ENCODE results near the gene PBRM1.

PBRM1 gene

DNA sequence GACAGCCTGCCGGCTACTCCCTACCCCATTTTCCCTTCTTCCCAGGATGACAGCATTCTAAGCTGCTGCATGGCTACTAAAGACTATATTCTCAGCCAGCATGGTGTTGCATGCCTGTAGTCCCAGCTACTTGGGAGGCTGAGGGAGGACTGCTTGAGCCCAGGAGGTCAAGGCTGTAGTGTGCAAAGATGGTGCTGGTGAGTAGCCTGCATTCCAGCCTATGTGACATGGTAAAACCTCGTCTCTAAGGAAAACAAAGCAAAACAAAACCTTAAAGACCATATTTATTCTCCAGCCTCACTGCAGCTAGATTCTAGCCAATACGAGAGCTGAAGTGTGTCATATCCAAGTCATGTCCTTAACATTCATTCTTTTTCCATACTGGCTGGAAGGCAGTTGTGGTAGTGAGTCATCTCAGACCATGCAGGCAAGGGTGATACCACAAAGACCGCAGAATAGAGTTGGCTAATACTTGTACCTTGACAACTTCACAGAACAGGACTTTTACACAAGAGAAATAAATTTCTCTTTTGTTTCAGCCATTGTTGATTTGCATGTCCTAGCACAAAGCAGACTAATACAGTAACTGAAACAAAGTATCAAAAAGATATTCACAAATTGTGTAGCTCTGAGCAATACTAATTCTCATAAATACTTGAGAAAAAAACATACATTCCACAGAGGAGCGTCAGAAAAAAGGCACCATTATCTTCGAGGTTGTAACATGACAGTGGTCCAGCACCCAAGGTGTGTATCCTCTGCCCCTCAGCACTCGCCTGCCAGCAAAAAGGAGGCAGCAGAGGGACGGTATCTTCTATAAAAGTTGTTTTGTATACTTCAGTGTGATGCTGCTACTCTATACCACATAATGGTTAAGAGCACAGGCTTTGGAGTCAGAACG is 14.8 kb downstream of the PBRM1 start:
- peak; percentile 99 for DNase-seq (ENCODE audit: low spot score)

DNA sequence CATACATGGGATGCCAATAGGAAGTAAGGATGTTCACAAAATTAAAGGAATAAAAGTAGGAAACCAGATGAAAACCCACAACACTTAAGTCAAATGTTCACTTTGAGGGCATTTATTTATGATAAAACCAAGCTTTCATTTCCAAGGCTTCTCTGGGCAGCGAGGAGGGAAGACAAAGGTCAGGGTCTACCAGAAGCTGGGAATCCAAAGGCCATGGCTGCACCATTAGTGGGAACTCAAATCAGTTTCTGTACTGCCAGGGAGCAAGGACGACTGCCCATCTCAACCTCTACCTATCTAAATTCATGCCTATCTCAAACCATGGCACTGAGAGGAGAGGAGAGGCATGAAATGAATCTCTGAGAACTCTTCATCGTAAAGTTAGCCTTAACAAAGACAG is 22.6 kb downstream of the PBRM1 start:
- DNase-seq (ENCODE audit: low spot score), result no peak

DNA sequence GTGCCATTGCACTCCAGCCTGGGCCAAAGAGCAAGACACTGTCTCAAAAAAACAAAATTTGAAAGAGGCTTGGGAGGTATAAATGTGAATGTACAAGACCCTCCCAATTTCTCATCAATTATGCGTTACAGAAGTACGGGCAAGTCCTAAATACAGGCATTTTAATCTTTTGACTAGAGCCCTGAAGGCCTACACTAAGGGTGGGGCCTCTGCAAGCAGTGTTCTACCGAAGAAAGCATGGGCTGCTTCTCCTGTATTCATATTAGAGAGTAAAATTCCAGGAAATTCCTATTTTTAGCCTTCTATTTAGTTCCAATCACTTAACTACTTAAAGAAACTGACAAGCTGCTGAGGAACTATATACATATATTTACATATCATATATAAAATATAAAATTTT is 25.7 kb downstream of the PBRM1 start:
- DNase-seq (ENCODE audit: low spot score), result no peak

DNA sequence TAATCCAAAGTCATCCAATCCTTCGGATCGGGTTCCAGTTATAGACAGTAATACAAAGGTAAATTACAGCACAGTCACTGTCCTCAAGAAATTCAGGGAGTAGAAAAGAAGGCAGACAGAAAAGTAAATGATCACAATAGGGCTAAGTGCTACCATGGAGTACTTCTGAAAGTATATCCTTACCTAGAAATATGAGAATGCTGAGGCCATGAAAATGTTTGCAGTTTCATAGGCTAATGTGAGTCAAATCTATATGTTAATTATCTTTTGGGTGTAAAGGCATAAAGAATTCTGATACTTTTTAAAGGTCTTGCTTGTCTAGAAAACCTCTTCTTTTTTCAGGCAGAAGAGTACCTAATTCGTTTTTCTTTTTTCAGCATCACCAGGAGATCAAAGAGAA is 29.8 kb downstream of the PBRM1 start:
- no peak for DNase-seq (ENCODE audit: low spot score)

DNA sequence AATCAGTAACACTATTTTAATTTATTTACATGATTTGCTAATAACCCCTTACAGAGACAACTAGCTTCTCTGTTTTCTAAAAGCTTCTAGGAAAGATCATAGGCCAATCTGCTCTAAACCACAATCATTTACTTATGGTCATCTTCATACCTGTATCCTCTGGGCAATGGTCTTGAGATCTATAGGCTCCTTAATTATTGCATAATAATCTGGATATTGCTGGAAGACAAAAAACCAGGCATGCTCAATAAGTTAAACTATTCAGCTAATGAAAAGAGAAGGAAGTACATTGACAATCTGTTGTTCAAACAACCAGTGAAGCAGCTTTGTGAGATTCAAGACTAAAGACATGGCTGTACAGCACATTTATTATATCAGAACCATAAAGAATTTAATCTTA is 34.1 kb downstream of the PBRM1 start:
- DNase-seq (ENCODE audit: low spot score), result no peak

DNA sequence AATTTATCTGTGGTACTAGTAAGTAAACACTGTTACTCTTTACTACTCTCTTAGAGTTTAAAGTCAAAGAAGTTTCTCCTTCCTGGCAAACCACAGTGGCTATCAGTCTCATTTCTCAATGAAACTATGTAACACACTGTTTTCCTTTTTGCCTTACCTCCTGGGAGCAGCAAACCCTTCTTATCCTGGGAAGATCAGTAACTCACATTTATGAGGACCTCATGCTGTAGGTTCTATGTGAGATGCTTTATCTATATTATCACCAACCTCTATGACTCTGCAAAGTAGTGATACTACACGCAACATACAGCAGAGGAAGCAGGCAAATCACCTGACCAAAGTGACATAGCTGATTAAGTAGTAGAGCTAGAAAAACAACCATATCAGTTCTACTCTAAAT is 35.3 kb downstream of the PBRM1 start:
- no peak for DNase-seq (ENCODE audit: low spot score)

DNA sequence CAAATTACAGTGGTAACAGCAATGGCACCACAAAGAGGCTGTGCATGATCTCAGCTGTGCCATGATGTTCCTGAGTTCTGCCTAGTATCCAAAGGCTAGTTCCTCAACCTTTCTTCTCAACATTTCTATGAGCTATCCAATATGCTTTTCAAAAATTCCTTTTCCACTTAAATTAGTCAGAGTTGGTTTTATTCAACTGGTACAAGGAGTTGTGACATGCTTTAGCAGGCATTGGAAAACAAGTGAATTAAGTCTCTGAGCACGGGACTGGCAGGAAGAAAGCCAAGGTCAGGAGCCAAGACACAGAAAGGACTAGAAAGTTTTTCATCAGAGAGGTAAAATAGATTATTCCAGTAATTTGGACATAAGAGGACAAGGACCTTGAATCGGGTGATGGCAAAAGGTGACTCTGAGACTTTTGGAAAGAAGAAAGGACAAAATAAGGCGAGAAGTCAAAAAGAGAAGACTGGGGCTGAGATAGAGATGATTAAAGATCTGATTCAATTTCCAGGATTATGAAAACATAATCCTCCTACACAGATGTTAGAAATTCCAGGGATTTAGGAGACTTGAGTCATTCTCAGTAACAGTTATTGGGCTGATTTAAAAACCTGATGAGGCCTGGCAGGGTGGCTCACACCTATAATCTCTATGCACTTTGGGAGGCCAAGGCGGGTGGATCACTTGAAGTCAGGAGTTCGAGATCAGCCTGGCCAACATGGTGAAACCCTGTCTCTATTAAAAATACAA is 36.1 kb downstream of the PBRM1 start:
- DNase-seq (ENCODE audit: low spot score), result peak; percentile 26

DNA sequence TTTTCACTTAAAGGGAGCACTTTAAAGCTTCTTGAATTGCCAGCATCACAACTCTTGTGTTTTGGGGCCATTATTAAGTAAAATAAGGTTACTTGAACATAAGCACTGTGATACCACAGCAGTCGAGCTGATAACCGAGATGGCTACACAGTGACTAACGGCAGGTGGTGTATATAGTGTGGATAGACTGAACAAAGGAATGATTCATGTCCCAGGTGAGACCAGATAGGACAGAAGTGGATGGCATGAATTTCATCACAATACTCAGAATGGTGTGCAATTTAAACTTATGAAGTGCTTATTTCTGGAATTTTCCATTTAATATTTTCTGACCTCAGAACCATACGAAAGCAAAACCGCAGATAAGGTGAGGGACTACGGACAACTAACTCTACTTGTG is 40.2 kb downstream of the PBRM1 start:
- no peak for DNase-seq (ENCODE audit: low spot score)

DNA sequence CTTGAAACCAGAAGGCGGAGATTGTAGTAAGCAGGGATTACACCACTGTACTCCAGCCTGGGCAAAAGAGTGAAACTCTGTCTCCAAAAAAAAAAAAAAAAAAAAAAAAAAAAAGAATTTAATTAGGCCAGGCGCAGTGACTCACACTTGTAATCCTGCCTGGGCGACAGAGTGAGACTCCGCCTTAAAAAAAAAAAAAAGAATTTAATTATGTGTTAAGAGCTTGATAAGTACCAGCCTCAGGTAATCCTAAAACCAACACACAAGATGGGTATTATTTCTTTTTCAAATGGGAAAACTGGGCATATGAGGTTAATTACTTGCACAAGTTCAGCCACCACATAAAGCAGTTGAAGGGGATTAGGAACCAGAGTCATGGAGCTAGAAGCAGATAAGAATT is 49.0 kb downstream of the PBRM1 start:
- DNase-seq (ENCODE audit: low spot score), result no peak

DNA sequence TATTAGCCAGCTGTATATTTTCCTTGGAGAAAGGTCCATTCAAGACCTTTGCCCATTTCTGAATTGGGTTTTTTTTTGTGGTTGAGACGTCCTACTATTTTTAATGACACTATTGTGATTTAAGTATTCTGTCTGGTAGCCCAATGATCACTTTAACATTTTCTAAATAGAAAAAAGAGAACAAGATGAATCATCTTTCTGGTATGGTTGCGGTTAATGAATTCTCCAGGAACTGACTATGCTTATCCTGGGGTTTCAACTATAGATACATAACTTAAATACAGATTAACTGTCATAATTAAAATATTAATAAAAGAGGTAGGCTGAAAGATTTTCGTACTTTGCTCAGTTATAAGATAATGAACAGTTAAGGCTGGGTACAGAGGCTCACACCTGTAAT is 51.9 kb downstream of the PBRM1 start:
- DNase-seq (ENCODE audit: low spot score), result no peak

DNA sequence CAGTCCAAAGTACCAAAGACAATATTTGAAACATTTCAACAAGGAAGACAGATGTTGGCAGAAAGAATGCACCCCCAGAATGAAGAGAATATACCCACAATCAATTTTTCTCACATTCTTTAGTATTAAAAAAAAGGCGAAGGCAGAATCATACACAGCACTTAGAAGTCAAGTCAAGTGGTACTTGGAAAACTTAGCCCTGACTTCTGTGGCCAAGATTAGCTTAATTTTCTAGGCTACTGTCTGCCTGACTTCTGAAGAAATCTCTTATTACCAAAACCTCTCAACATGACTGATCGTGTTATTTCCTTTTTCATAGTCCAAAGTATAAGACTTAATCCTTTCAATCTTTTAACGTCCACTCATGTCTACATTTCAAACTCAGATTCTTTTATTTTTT is 60.7 kb downstream of the PBRM1 start:
- no peak for DNase-seq (ENCODE audit: low spot score)

DNA sequence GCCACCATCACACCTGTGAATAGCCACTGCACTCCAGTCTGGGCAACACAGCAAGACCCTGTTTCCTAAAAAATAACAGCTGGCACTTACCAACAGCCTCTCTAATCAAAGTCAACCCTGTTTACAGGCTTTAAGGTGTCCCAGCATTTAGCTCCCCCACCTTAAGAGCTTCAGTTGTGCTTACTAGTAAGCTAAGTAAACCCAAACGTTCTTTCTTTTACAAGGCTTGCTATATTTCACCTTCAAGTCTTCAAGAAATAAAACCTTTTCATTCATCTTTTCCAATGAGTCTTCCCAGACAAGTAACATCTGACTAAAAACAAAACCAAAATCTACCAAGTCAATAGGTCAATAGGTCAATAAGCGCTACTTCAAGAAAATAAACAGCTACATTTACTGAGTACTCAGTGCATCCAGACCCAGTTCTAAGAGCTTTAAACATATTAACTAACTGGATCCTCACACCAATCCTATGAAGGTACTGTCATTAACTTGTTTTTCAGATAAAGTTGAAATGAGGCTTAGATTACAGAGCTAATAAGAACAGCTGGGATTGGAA is 62.4 kb downstream of the PBRM1 start:
- DNase-seq (ENCODE audit: low spot score), result no peak

DNA sequence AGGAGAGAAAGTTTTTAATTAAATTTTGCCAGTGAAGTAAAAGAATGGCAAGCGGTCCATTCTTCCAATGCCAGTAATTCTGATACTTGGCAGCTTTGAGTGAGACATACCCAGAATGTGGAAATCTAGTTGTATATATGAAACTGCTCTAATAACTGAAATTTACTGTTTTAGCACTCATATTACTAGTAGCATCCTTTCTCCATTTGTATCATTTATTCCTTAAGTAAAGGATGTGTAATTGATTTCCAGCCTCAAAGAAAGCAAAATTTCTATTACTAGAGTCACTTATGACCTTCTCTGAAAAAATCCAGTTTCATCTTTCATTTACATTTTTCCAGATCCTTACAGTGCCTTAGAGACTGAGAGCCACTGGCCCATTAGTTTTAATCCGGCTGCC is 65.1 kb downstream of the PBRM1 start:
- no peak for DNase-seq (ENCODE audit: low spot score)

DNA sequence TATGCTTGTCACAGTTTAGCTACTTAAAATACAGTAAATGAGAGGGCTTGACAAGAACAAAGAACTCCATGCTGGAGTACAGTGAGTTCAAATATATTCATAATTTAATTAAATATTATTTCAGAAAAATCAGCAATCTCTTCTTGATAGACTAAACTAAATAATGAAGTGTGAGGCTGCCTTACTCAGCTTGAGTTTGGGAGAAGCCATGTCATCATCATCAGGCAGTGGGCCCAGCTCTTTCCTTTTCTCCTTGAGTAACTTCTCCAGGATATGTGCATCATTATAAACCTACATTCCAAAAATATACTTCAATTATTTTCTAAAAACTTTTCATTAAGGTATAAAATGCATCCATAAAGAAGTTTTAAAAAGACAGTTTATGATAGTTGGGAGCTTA is 70.5 kb downstream of the PBRM1 start:
- no peak for DNase-seq (ENCODE audit: low spot score)

DNA sequence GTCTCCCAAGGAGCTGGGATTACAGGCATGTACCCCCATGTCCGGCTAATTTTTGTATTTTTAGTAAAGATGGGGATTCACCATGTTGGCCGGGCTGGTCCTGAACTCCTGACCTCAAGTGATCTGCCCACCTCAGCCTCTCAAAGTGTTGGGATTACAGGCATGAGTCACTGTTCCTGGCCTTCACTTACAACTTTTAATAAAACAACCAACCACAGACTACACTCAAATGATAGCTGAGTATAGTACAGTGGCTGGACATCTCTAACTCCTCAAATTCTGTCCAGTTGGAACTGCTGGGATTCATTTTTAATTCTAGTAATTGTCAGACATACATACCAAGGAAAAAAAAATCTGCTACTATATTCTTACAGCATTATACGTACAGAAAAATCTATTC is 71.0 kb downstream of the PBRM1 start:
- no peak for DNase-seq (ENCODE audit: low spot score)

DNA sequence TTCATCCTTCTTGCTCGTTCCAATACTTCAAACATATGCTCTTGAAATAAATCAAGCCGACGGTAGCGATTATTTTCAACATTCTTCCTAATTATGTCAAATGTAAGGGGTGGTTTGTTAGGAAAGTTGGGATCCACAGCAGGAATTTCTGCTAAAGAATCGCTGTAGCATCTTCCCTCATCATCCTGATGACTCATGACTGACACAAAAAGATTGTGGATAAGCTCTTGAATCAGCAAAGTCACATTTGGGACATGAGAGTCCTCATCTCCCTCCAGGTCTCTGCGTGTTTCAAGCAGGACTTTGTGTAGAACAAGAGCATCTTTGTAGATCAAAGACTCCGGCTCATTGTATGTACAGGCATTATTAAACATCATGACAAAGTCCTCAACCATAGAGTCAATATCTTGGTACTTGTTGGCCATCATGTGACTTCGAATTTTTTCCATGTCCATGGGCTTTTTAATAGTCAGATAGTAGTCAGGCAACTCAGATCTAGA is 76.3 kb downstream of the PBRM1 start:
- DNase-seq (ENCODE audit: low spot score), result no peak

DNA sequence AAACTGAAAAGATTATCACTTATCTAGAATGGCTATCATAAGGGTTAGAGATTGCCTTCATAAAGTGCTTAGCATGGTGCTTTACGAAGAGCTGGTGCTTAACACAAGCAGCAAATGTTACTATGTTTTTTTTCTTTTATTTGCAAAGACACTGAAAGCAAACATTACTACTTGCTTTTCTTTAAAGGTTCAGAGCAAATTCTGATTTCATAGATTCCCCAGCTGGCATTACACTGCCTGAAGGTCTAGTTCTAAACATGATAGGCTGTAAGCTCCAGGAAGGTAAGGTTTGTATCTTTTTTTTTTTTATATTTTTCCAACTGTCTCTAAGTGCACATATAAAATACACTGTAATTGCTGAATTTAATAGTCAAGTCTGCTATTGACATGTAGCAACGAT is 77.4 kb downstream of the PBRM1 start:
- no peak for DNase-seq (ENCODE audit: low spot score)

DNA sequence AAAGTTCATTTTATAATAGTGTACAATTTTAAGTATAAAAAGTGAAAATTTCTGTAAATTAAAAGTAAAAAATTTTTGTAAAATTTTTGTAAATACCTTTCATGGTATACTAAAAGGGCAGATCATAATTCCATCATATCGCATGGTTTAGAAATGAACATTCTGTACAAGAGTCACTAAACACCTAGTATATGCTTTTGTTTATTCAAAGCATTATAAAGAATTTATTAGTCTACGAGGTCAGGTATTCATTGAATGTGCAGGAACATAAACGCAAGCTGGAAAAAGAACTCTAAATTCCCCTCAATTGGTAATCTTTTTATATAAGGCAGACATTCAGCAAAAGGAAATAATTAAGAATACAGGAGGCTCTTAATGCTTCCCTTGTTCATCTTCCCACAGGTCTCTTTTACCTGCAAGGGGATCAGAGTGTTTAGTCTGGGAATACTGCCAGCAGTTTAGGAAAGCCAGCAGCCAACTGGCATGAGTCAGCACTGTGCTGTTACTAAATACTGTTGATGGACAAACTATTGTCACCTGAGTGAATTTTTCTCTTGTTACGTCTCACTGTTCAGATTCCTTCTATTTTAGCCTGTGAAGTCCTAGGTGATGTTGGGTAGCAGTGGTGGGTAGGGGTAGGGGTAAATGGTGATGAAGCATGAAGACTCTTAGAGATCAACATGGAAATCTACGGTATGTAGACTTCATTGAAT is 79.2 kb downstream of the PBRM1 start:
- DNase-seq (ENCODE audit: low spot score), result no peak

DNA sequence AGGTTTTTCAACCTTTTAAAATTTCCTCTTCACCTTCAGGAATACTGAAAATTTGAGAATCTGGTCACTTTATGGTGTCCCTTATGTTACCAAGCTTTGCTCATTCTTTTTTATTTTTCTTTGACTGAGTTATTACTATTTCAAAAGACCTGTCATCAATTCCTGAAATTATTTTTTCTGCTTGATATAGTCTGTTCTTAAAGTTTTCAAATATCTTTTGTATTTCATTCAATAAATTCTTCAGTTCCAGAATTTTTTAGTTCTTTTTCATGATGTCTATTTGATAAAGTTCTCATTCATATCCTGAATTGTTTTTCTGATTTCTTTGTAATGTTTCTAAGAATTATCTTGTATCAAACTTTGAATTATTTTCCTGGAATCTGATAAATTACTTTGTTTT is 85.5 kb downstream of the PBRM1 start:
- no peak for DNase-seq (ENCODE audit: low spot score)

DNA sequence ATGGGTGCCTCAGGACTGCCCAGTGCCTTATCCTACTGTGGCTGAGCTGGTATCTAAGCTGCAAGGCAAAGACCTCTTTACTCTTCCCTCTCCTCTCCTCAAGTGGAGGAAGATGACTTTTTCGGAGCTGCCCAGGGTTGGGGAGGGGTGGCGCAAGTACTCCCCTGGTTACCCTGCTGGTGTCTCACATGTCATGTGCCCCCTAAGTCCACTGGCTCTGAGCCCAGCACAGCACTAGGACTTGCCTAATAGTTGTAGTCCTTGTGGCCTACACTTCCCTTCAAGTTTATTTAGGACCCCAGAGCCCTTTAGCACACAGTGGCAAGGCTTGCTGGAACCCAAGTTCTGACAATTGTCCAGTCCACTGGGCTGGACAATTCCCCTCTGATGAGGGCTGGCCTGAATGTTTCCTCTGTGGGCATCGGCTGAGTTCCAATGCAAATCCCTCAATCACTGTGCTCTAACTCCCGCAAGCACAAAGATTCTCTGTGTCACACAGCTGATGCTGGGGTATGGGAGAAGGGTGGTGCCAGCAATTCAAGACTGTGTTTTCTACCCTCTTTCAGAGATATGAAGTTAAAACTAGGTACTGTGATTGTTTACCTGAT is 89.0 kb downstream of the PBRM1 start:
- no peak for DNase-seq (ENCODE audit: low spot score)

DNA sequence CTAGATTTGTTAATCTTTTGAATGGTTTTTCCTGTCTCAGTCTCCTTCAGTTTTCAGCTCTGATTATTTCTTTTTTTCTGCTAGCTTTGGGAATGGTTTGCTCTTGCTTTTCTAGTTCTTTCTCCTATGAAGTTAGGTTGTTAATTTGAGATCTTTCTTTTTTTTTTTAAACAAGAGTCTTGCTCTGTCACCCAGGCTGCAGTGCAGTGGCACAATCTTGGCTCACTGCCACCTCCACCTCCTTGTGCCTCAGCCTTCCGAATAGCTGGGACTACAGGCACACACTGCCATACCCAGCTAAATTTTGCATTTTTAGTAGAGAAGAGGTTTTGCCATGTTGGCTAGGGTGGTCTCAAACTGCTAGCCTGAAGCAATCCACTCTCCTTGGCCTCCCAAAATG is 92.6 kb downstream of the PBRM1 start:
- DNase-seq (ENCODE audit: low spot score), result no peak
